ENCODE data around the gene TIMM13. TPM values are rescaled to one million over a fixed set of nuclear protein-coding genes. Genes with fewer than 3 reads are reported as not detected.

TIMM13 gene
- polyA plus RNA-seq, 1 donor, result 91.2 TPM

GRCh38 chr19:2443116-2443784 lies 15.9 kb upstream of the TIMM13 start:
- H3K27me3 ChIP-seq (ENCODE audit: control insufficient read depth, insufficient read depth, low read length), result no peaks in the 10 kb centered on the region
- no peak overlapping the region for H3K27ac ChIP-seq (ENCODE audit: low read length)
- H3K4me3 ChIP-seq (ENCODE audit: low read length), result no peak overlapping the region
- no CpG with 5 or more reads among the region's 22 CpGs for WGBS (ENCODE audit: insufficient coverage, low lambda C conversion rate)
- no peak for DNase-seq
- peaks cover 4% of the 10 kb centered on the region for H3K4me1 ChIP-seq (ENCODE audit: control insufficient read depth, insufficient read depth, low read length)
- H3K36me3 ChIP-seq (ENCODE audit: control insufficient read depth, insufficient read depth, low read length), result peaks cover 31% of the 10 kb centered on the region
- H3K9me3 ChIP-seq (ENCODE audit: control insufficient read depth, low read depth, low read length), result no peaks in the 10 kb centered on the region

GRCh38 chr19:2441096-2441752 lies 13.8 kb upstream of the TIMM13 start:
- Histone ChIP-seq H3K4me1 (ENCODE audit: control insufficient read depth, insufficient read depth, low read length) (peaks cover 1% of the 10 kb centered on the region), H3K9me3 (ENCODE audit: control insufficient read depth, low read depth, low read length) (peaks cover 4% of the 10 kb centered on the region), H3K4me3 (ENCODE audit: low read length) (no peak overlapping the region), H3K27me3 (ENCODE audit: control insufficient read depth, insufficient read depth, low read length) (no peaks in the 10 kb centered on the region), H3K36me3 (ENCODE audit: control insufficient read depth, insufficient read depth, low read length) (peaks cover 45% of the 10 kb centered on the region), H3K27ac (ENCODE audit: low read length) (no peak overlapping the region)
- no peak for DNase-seq
- WGBS (ENCODE audit: insufficient coverage, low lambda C conversion rate), result no CpG with 5 or more reads among the region's 26 CpGs

- Histone ChIP-seq H3K4me1 (ENCODE audit: control insufficient read depth, insufficient read depth, low read length) (no peaks in the 10 kb centered on the region), H3K4me3 (ENCODE audit: low read length) (no peak overlapping the region), H3K27ac (ENCODE audit: low read length) (no peak overlapping the region), H3K36me3 (ENCODE audit: control insufficient read depth, insufficient read depth, low read length) (peaks cover 45% of the 10 kb centered on the region), H3K9me3 (ENCODE audit: control insufficient read depth, low read depth, low read length) (peaks cover 4% of the 10 kb centered on the region), H3K27me3 (ENCODE audit: control insufficient read depth, insufficient read depth, low read length) (no peaks in the 10 kb centered on the region)
- WGBS (ENCODE audit: insufficient coverage, low lambda C conversion rate), result 100% methylated on average over 1 of the region's 1 CpG
- DNase-seq, result no peak
Measured at GRCh38 chr19:2440515-2440914, 13.1 kb upstream of the TIMM13 start.

- H3K36me3 ChIP-seq (ENCODE audit: control insufficient read depth, insufficient read depth, low read length), result peaks cover 45% of the 10 kb centered on the region
- H3K4me3 ChIP-seq (ENCODE audit: low read length), result no peak overlapping the region
- WGBS (ENCODE audit: insufficient coverage, low lambda C conversion rate), result no CpG with 5 or more reads among the region's 20 CpGs
Measured at GRCh38 chr19:2438178-2438577, 10.8 kb upstream of the TIMM13 start.

GRCh38 chr19:2436926-2437325 lies 9.5 kb upstream of the TIMM13 start:
- peaks cover 46% of the 10 kb centered on the region for H3K36me3 ChIP-seq (ENCODE audit: control insufficient read depth, insufficient read depth, low read length)
- H3K4me1 ChIP-seq (ENCODE audit: control insufficient read depth, insufficient read depth, low read length), result no peaks in the 10 kb centered on the region

More at GRCh38 chr19:2438178-2438577, 10.8 kb upstream of the TIMM13 start:
- no peaks in the 10 kb centered on the region for H3K27me3 ChIP-seq (ENCODE audit: control insufficient read depth, insufficient read depth, low read length)
- H3K9me3 ChIP-seq (ENCODE audit: control insufficient read depth, low read depth, low read length), result peaks cover 4% of the 10 kb centered on the region
- no peak overlapping the region for H3K27ac ChIP-seq (ENCODE audit: low read length)
- DNase-seq, result no peak
- no peaks in the 10 kb centered on the region for H3K4me1 ChIP-seq (ENCODE audit: control insufficient read depth, insufficient read depth, low read length)

GRCh38 chr19:2436384-2436783 lies 9.0 kb upstream of the TIMM13 start:
- WGBS (ENCODE audit: insufficient coverage, low lambda C conversion rate), result no CpG with 5 or more reads among the region's 39 CpGs

More at GRCh38 chr19:2436926-2437325, 9.5 kb upstream of the TIMM13 start:
- no CpG with 5 or more reads among the region's 15 CpGs for WGBS (ENCODE audit: insufficient coverage, low lambda C conversion rate)
- no peak overlapping the region for H3K4me3 ChIP-seq (ENCODE audit: low read length)
- peaks cover 4% of the 10 kb centered on the region for H3K9me3 ChIP-seq (ENCODE audit: control insufficient read depth, low read depth, low read length)
- DNase-seq, result no peak
- no peaks in the 10 kb centered on the region for H3K27me3 ChIP-seq (ENCODE audit: control insufficient read depth, insufficient read depth, low read length)
- no peak overlapping the region for H3K27ac ChIP-seq (ENCODE audit: low read length)

GRCh38 chr19:2434721-2435265 lies 7.4 kb upstream of the TIMM13 start:
- H3K4me1 ChIP-seq (ENCODE audit: control insufficient read depth, insufficient read depth, low read length), result no peaks in the 10 kb centered on the region
- H3K9me3 ChIP-seq (ENCODE audit: control insufficient read depth, low read depth, low read length), result peaks cover 4% of the 10 kb centered on the region
- 100% methylated on average over 6 of the region's 42 CpGs for WGBS (ENCODE audit: insufficient coverage, low lambda C conversion rate)
- no peak overlapping the region for H3K27ac ChIP-seq (ENCODE audit: low read length)
- H3K36me3 ChIP-seq (ENCODE audit: control insufficient read depth, insufficient read depth, low read length), result peaks cover 56% of the 10 kb centered on the region
- no peak for DNase-seq
- H3K4me3 ChIP-seq (ENCODE audit: low read length), result no peak overlapping the region
- no peaks in the 10 kb centered on the region for H3K27me3 ChIP-seq (ENCODE audit: control insufficient read depth, insufficient read depth, low read length)

More at GRCh38 chr19:2436384-2436783, 9.0 kb upstream of the TIMM13 start:
- Histone ChIP-seq H3K27me3 (ENCODE audit: control insufficient read depth, insufficient read depth, low read length) (no peaks in the 10 kb centered on the region), H3K4me3 (ENCODE audit: low read length) (no peak overlapping the region), H3K9me3 (ENCODE audit: control insufficient read depth, low read depth, low read length) (peaks cover 4% of the 10 kb centered on the region), H3K27ac (ENCODE audit: low read length) (no peak overlapping the region), H3K36me3 (ENCODE audit: control insufficient read depth, insufficient read depth, low read length) (peaks cover 46% of the 10 kb centered on the region), H3K4me1 (ENCODE audit: control insufficient read depth, insufficient read depth, low read length) (no peaks in the 10 kb centered on the region)
- DNase-seq, result no peak

GRCh38 chr19:2434267-2434666 lies 6.9 kb upstream of the TIMM13 start:
- DNase-seq, result no peak
- no CpG with 5 or more reads among the region's 22 CpGs for whole genome bisulfite sequencing (ENCODE audit: insufficient coverage, low lambda C conversion rate)
- H3K27me3 ChIP-seq (ENCODE audit: control insufficient read depth, insufficient read depth, low read length), result no peaks in the 10 kb centered on the region
- no peak overlapping the region for H3K4me3 ChIP-seq (ENCODE audit: low read length)
- H3K27ac ChIP-seq (ENCODE audit: low read length), result no peak overlapping the region
- peaks cover 4% of the 10 kb centered on the region for H3K9me3 ChIP-seq (ENCODE audit: control insufficient read depth, low read depth, low read length)
- H3K36me3 ChIP-seq (ENCODE audit: control insufficient read depth, insufficient read depth, low read length), result peaks cover 58% of the 10 kb centered on the region
- no peaks in the 10 kb centered on the region for H3K4me1 ChIP-seq (ENCODE audit: control insufficient read depth, insufficient read depth, low read length)

- Histone ChIP-seq H3K36me3 (ENCODE audit: control insufficient read depth, insufficient read depth, low read length) (peaks cover 56% of the 10 kb centered on the region), H3K4me1 (ENCODE audit: control insufficient read depth, insufficient read depth, low read length) (peaks cover 2% of the 10 kb centered on the region), H3K27me3 (ENCODE audit: control insufficient read depth, insufficient read depth, low read length) (no peaks in the 10 kb centered on the region), H3K9me3 (ENCODE audit: control insufficient read depth, low read depth, low read length) (peaks cover 4% of the 10 kb centered on the region), H3K27ac (ENCODE audit: low read length) (no peak overlapping the region), H3K4me3 (ENCODE audit: low read length) (no peak overlapping the region)
- no CpG with 5 or more reads among the region's 30 CpGs for WGBS (ENCODE audit: insufficient coverage, low lambda C conversion rate)
- DNase-seq, result no peak
Measured at GRCh38 chr19:2433854-2434253, 6.5 kb upstream of the TIMM13 start.

- H3K9me3 ChIP-seq (ENCODE audit: control insufficient read depth, low read depth, low read length), result peaks cover 4% of the 10 kb centered on the region
- H3K36me3 ChIP-seq (ENCODE audit: control insufficient read depth, insufficient read depth, low read length), result peaks cover 46% of the 10 kb centered on the region
- no CpG with 5 or more reads among the region's 25 CpGs for WGBS (ENCODE audit: insufficient coverage, low lambda C conversion rate)
- H3K27ac ChIP-seq (ENCODE audit: low read length), result no peak overlapping the region
- no peak for DNase-seq
- peaks cover 9% of the 10 kb centered on the region for H3K4me1 ChIP-seq (ENCODE audit: control insufficient read depth, insufficient read depth, low read length)
- H3K4me3 ChIP-seq (ENCODE audit: low read length), result no peak overlapping the region
- no peaks in the 10 kb centered on the region for H3K27me3 ChIP-seq (ENCODE audit: control insufficient read depth, insufficient read depth, low read length)
Measured at GRCh38 chr19:2432131-2432848, 4.9 kb upstream of the TIMM13 start.

Measured in large intestine (tissue), 3 donors.